DMS 273 (cell line): ENCODE results near the gene PPP6R3.
"Not testable (repeated sequence)": the region's sequence is repeated elsewhere in the genome, so short reads cannot be mapped to it uniquely, and the experiment has no call there.

Experiments used
- DNase-seq: peaks from one replicate; lab custom pipeline; 2025; ENCODE audit not compliant: unreplicated experiment; lab: John Stamatoyannopoulos, UW

Gene PPP6R3

GRCh38 chr11:68457216-68457897 is 3.2 kb upstream of the PPP6R3 start:
- no peak for DNase-seq

- DNase-seq = no peak
These were observed 2.7 kb upstream of the PPP6R3 start for GRCh38 chr11:68457898-68458249.

GRCh38 chr11:68458340-68458739 is 2.2 kb upstream of the PPP6R3 start:
- not testable (repeated sequence) for DNase-seq

- peak; percentile 98 for DNase-seq
These were observed 439 bp upstream of the PPP6R3 start for GRCh38 chr11:68459886-68460740.

GRCh38 chr11:68461575-68461917 is 994 bp downstream of the PPP6R3 start:
- no peak for DNase-seq

- DNase-seq = no peak
These were observed 3.2 kb downstream of the PPP6R3 start for GRCh38 chr11:68463714-68464113.

GRCh38 chr11:68467201-68467834 is 6.8 kb downstream of the PPP6R3 start:
- no peak for DNase-seq

GRCh38 chr11:68468217-68468828 is 7.8 kb downstream of the PPP6R3 start:
- DNase-seq = no peak

GRCh38 chr11:68469122-68469521 is 8.6 kb downstream of the PPP6R3 start:
- DNase-seq = no peak

- DNase-seq = no peak
These were observed 9.1 kb downstream of the PPP6R3 start for GRCh38 chr11:68469642-68470041.

- DNase-seq = peak; percentile 67
These were observed 9.8 kb downstream of the PPP6R3 start for GRCh38 chr11:68470304-68470811.

- DNase-seq = no peak
These were observed 11.1 kb downstream of the PPP6R3 start for GRCh38 chr11:68471360-68472340.

GRCh38 chr11:68472778-68473177 is 12.2 kb downstream of the PPP6R3 start:
- no peak for DNase-seq

- DNase-seq = no peak
These were observed 13.1 kb downstream of the PPP6R3 start for GRCh38 chr11:68473693-68474092.

GRCh38 chr11:68475626-68476025 is 15.1 kb downstream of the PPP6R3 start:
- not testable (repeated sequence) for DNase-seq

- DNase-seq = no peak
These were observed 18.8 kb downstream of the PPP6R3 start for GRCh38 chr11:68479390-68479789.

GRCh38 chr11:68480193-68480592 is 19.6 kb downstream of the PPP6R3 start:
- DNase-seq = no peak

GRCh38 chr11:68480852-68481510 is 20.4 kb downstream of the PPP6R3 start:
- DNase-seq = no peak

- no peak for DNase-seq
These were observed 21.2 kb downstream of the PPP6R3 start for GRCh38 chr11:68481579-68482240.
